H9 (cell line): ENCODE measurements around the gene CACNA1D. TPM values are rescaled to one million over a fixed set of nuclear protein-coding genes. Genes with fewer than 3 reads are reported as not detected.

Experiments
- DNase-seq: peaks from one replicate; pipeline ENCODE4 v3.0.0-alpha.2; 2017
- H2AFZ ChIP-seq: one replicate; pipeline ENCODE4 v1.6.1; 2013; ENCODE audit warnings: mild to moderate bottlenecking, low read length, control low read depth, moderate library complexity
- H2AK5ac ChIP-seq: 2 replicates; pipeline ENCODE4 v1.6.1; 2013; ENCODE audit warnings: low read length, control low read depth, mixed read lengths; ENCODE audit not compliant: insufficient read length
- H2BK120ac ChIP-seq: one replicate; pipeline ENCODE4 v1.6.1; 2013; ENCODE audit warnings: low read depth, mild to moderate bottlenecking, low read length, control low read depth, inconsistent platforms; ENCODE audit not compliant: poor library complexity, severe bottlenecking
- H2BK12ac ChIP-seq: 2 replicates; pipeline ENCODE4 v1.6.1; 2013; ENCODE audit warnings: low read length, control low read depth, mixed read lengths, low read depth; ENCODE audit not compliant: insufficient read length
- H2BK15ac ChIP-seq: 2 replicates; pipeline ENCODE4 v1.6.1; 2013; ENCODE audit warnings: low read depth, low read length, control low read depth
- H2BK20ac ChIP-seq: one replicate; pipeline ENCODE4 v1.6.1; 2013; ENCODE audit warnings: low read depth, mild to moderate bottlenecking, low read length, control low read depth, inconsistent platforms; ENCODE audit not compliant: poor library complexity, severe bottlenecking
- H2BK5ac ChIP-seq: 2 replicates; pipeline ENCODE4 v1.6.1; 2013; ENCODE audit warnings: low read length, control low read depth, mixed read lengths; ENCODE audit not compliant: insufficient read length
- H3K14ac ChIP-seq: 2 replicates; pipeline ENCODE4 v1.6.1; 2013; ENCODE audit warnings: low read length, control low read depth; ENCODE audit not compliant: insufficient read depth
- H3K18ac ChIP-seq: 2 replicates; pipeline ENCODE4 v1.6.1; 2013; ENCODE audit warnings: low read depth, mild to moderate bottlenecking, mixed read lengths, low read length, control low read depth; ENCODE audit not compliant: insufficient read length
- H3K23ac ChIP-seq: 2 replicates; pipeline ENCODE4 v1.6.1; 2013; ENCODE audit warnings: low read length, control low read depth, mixed read lengths, low read depth; ENCODE audit not compliant: insufficient read length
- H3K23me2 ChIP-seq: 2 replicates; pipeline ENCODE4 v1.6.1; 2013; ENCODE audit warnings: low read depth, mild to moderate bottlenecking, mixed read lengths, low read length, control low read depth; ENCODE audit not compliant: insufficient read length, poor library complexity, severe bottlenecking
- H3K27ac ChIP-seq: 2 replicates; pipeline ENCODE4 v1.5.1; 2013; ENCODE audit warnings: low read length, control low read depth, mixed read lengths, low read depth; ENCODE audit not compliant: insufficient read length
- H3K27me3 ChIP-seq: 2 replicates; pipeline ENCODE4 v1.6.1; 2013; ENCODE audit warnings: low read length, control low read depth, inconsistent platforms; ENCODE audit not compliant: insufficient read depth
- H3K4ac ChIP-seq: 2 replicates; pipeline ENCODE4 v1.6.1; 2013; ENCODE audit warnings: low read depth, mild to moderate bottlenecking, control low read depth, inconsistent platforms, low read length, moderate library complexity
- H3K4me1 ChIP-seq: 2 replicates; pipeline ENCODE4 v1.6.1; 2013; ENCODE audit warnings: low read length, control low read depth, inconsistent platforms; ENCODE audit not compliant: insufficient read depth
- H3K4me2 ChIP-seq: 2 replicates; pipeline ENCODE4 v1.6.1; 2013; ENCODE audit warnings: low read length, control low read depth, mixed read lengths; ENCODE audit not compliant: insufficient read length, insufficient read depth
- H3K56ac ChIP-seq: 2 replicates; pipeline ENCODE4 v1.6.1; 2013; ENCODE audit warnings: low read depth, mild to moderate bottlenecking, mixed read lengths, low read length, control low read depth; ENCODE audit not compliant: insufficient read length
- H3K79me1 ChIP-seq: 2 replicates; pipeline ENCODE4 v1.6.1; 2013; ENCODE audit warnings: low read depth, mild to moderate bottlenecking, moderate library complexity, low read length, control low read depth, inconsistent platforms; ENCODE audit not compliant: insufficient read depth, poor library complexity, severe bottlenecking
- H3K79me2 ChIP-seq: 2 replicates; pipeline ENCODE4 v1.6.1; 2013; ENCODE audit warnings: low read length, control low read depth, inconsistent platforms; ENCODE audit not compliant: insufficient read depth
- H3K9ac ChIP-seq: 2 replicates; pipeline ENCODE4 v1.6.1; 2013; ENCODE audit warnings: low read length, control low read depth, mixed read lengths; ENCODE audit not compliant: insufficient read length; ENCODE audit errors: extremely low read depth
- H3K9me3 ChIP-seq: one replicate; pipeline ENCODE4 v1.6.1; 2013; ENCODE audit warnings: low read depth, low read length, inconsistent platforms; ENCODE audit not compliant: control insufficient read depth
- H3T11ph ChIP-seq: one replicate; pipeline ENCODE4 v1.6.1; 2013; ENCODE audit warnings: mild to moderate bottlenecking, low read length, control low read depth, inconsistent platforms
- H4K20me1 ChIP-seq: one replicate; pipeline ENCODE4 v1.6.1; 2013; ENCODE audit not compliant: control insufficient read depth, insufficient read length, insufficient read depth
- H4K5ac ChIP-seq: 2 replicates; pipeline ENCODE4 v1.6.1; 2013; ENCODE audit warnings: low read depth, mild to moderate bottlenecking, mixed read lengths, low read length, control low read depth; ENCODE audit not compliant: insufficient read length
- H4K8ac ChIP-seq: replicated peaks from 2 replicates; pipeline ENCODE4 v1.6.1; 2013; ENCODE audit warnings: low read length, control low read depth, mixed read lengths, low read depth; ENCODE audit not compliant: insufficient read length
- H4K91ac ChIP-seq: 2 replicates; pipeline ENCODE4 v1.6.1; 2013; ENCODE audit warnings: low read depth, mild to moderate bottlenecking, moderate library complexity, mixed read lengths, low read length, control low read depth; ENCODE audit not compliant: insufficient read length
- H3K27ac Mint-ChIP-seq, 3 experiments: 2 replicates in 2 of 3; 3 replicates in 1 of 3; pipeline ENCODE4 v1.8.0; 2020 to 2021; ENCODE audit warnings: mixed read lengths in 3 of 3, mild to moderate bottlenecking in 1 of 3, moderate library complexity in 1 of 3
- H3K27me3 Mint-ChIP-seq: 2 replicates; pipeline ENCODE4 v1.8.0; 2021; ENCODE audit warnings: low read depth, mild to moderate bottlenecking, moderate library complexity, mixed read lengths
- H3K36me3 Mint-ChIP-seq, 3 experiments: 2 replicates in 2 of 3; 3 replicates in 1 of 3; pipeline ENCODE4 v1.8.0; 2020 to 2021; ENCODE audit warnings: low read depth in 3 of 3, mixed read lengths in 3 of 3; ENCODE audit not compliant: insufficient read depth in 1 of 3
- H3K4me1 Mint-ChIP-seq, 2 experiments: 2 replicates each; pipeline ENCODE4 v1.8.0; 2020; ENCODE audit warnings: mixed read lengths in 2 of 2
- H3K4me3 Mint-ChIP-seq, 2 experiments: 2 replicates in 1 of 2; 3 replicates in 1 of 2; pipeline ENCODE4 v1.8.0; 2020 to 2021; ENCODE audit warnings: mild to moderate bottlenecking in 2 of 2, mixed read lengths in 2 of 2, moderate library complexity in 1 of 2
- H3K9me3 Mint-ChIP-seq, 2 experiments: 2 replicates in 1 of 2; 3 replicates in 1 of 2; pipeline ENCODE4 v1.8.0; 2020; ENCODE audit warnings: mild to moderate bottlenecking in 2 of 2, mixed read lengths in 2 of 2, moderate library complexity in 1 of 2
- WGBS: extraction: QIAGEN DNeasy Blood & Tissue Kit; methylation state at CpG from one replicate; pipeline ENCODE4 v1.1.7; 2013; ENCODE audit warnings: missing lambda C conversion rate, low lambda C conversion rate, mixed read lengths; ENCODE audit not compliant: insufficient read length; ENCODE audit errors: extremely low coverage; 5-methylcytosine and 5-hydroxymethylcytosine counted together
- total RNA-seq: library from RNA; stranded (reverse); gene quantifications from 2 replicates; pipeline ENCODE4 v1.2.1, GENCODE V29; 2021
- TF ChIP-seq, protein P1 (sequence below): fragments of 200-600 bp; sonication (generic); conservative IDR thresholded peaks from 3 replicates; pipeline ENCODE4 v1.8.0; 2021; ENCODE audit warnings: antibody characterized with exemption, mild to moderate bottlenecking

Gene CACNA1D
- total RNA-seq, 1 experiment from 2014 or later: 3.5 TPM

DNA sequence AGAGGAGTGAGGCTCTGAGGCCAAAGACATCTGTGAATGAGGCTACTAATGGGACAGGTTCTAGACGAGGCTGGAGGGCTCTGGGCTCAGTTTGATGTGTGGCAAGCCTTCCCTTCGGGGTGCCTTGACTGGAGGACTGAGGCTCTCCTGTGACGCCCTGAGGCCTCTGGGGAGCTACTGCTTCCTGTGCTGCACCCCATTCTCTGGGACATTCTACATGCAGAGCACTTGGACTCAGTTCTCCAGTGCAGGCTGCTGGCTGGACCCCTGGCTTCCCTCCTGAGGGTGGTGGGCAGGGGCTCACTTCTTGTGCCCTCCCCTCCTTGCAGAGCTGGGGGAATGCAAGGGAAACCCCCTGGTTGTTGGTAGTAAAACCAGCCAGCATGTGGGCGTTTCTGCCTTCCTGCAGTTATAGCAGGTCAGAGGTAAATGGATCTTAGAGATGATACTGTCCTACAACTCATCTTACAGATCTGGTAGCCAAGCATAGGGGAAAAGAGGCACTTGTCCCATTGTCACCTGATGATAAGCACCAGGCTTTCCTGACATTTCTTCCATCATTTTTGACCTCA, 218.5 kb downstream of the CACNA1D start:
- no peak overlapping the region for H3K56ac ChIP-seq
- H3K79me2 ChIP-seq: no peaks in the 10 kb centered on the region
- H2BK12ac ChIP-seq: no peak overlapping the region
- Mint-ChIP-seq H3K4me1 (peaks cover 11 to 15% of the 10 kb centered on the region in 2 experiments), H3K36me3 (no peaks in the 10 kb centered on the region), H3K27me3 (no peaks in the 10 kb centered on the region; the same call in none of the 2 replicates), H3K4me3 (no peak overlapping the region), H3K9me3 (no peaks in the 10 kb centered on the region), H3K27ac (no peak overlapping the region)
- no peaks in the 10 kb centered on the region for H3K23me2 ChIP-seq
- H3K27me3 ChIP-seq: no peaks in the 10 kb centered on the region
- H2BK20ac ChIP-seq: no peak overlapping the region
- no peak for DNase-seq
- no peak overlapping the region for H3K4me2 ChIP-seq
- H3K14ac ChIP-seq: no peak overlapping the region
- no peaks in the 10 kb centered on the region for H3K9me3 ChIP-seq
- H3K18ac ChIP-seq: no peak overlapping the region
- H3K79me1 ChIP-seq: no peaks in the 10 kb centered on the region
- H4K8ac ChIP-seq: no peak overlapping the region
- H4K91ac ChIP-seq: no peak overlapping the region
- H3K27ac ChIP-seq: no peak overlapping the region
- WGBS: no CpG with 5 or more reads among the region's 4 CpGs
- H3K4me1 ChIP-seq: no peaks in the 10 kb centered on the region
- H3T11ph ChIP-seq: no peak overlapping the region
- H2BK15ac ChIP-seq: no peak overlapping the region
- no peak overlapping the region for H2BK120ac ChIP-seq
- H2AK5ac ChIP-seq: no peak overlapping the region
- H2BK5ac ChIP-seq: no peak overlapping the region
- H4K5ac ChIP-seq: no peak overlapping the region
- no peaks in the 10 kb centered on the region for H4K20me1 ChIP-seq
- no peak overlapping the region for H3K9ac ChIP-seq
- no peak overlapping the region for H2AFZ ChIP-seq
- TF ChIP-seq, protein P1, sequence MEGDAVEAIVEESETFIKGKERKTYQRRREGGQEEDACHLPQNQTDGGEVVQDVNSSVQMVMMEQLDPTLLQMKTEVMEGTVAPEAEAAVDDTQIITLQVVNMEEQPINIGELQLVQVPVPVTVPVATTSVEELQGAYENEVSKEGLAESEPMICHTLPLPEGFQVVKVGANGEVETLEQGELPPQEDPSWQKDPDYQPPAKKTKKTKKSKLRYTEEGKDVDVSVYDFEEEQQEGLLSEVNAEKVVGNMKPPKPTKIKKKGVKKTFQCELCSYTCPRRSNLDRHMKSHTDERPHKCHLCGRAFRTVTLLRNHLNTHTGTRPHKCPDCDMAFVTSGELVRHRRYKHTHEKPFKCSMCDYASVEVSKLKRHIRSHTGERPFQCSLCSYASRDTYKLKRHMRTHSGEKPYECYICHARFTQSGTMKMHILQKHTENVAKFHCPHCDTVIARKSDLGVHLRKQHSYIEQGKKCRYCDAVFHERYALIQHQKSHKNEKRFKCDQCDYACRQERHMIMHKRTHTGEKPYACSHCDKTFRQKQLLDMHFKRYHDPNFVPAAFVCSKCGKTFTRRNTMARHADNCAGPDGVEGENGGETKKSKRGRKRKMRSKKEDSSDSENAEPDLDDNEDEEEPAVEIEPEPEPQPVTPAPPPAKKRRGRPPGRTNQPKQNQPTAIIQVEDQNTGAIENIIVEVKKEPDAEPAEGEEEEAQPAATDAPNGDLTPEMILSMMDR: no peak
- H3K23ac ChIP-seq: no peak overlapping the region
- H3K4ac ChIP-seq: no peak overlapping the region
